ENCODE results near the gene ELAC1. TPM values are rescaled to one million over a fixed set of nuclear protein-coding genes. Genes with fewer than 3 reads are reported as not detected.

The ELAC1 gene
- total and polyA plus RNA-seq, 2 experiments from 2014 or later: 2.8 to 3.2 TPM

DNA sequence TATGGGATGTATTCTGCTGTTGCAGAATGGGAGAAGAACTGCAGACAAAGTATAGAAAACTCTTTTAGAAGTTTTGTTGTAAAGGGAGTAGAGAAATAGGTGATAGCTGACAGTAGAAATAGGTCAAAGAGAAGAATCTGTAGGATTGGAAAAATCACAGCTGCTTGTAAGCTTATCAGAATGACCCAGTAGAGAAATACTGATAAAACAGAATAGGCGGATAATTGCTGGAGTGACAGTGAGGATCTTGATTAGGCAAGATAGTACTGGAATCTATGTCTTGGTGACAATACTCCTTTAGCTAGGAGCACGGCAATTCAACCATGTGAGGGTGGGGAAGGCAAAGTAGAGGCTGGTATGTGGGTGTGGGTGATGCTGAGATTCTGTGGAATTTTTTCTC is 57.7 kb downstream of the ELAC1 start (continued):
- no peak for TF ChIP-seq ZNF114 (CRISPR knock-in tag; IDR thresholded peaks at IDR 0.05)

DNA sequence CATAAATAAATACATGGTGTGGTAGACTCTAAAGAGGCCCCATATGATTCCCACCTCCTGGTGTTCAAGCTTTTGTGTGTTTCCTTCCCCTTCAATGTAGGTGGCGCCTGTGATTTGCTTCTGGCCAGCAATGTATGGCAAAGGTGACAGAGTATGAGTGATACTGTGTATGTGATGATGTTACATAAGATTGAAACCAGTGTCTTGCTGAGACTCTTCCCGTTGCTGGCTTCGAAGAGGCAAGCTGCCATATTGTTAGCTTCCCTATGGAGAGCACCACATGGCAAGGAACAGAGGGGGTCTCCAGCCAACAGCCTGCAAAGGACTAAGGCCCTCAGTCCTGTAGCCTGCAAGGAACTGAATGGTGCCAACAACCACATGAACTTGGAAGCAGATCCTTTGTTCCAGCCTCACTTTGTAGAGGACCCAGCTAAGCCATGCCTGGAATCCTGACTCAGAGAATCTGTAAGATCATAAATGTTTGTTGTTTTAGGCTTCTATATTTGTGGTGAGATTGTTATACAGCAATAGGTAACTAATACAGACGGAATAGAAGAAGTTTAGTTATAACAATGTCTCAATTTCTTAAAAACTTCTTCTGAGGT is 60.5 kb downstream of the ELAC1 start:
- H3K9me2 ChIP-seq (ENCODE audit: insufficient read depth): no peaks in the 10 kb centered on the region
- H3K36me3 ChIP-seq (ENCODE audit: insufficient read depth): no peaks in the 10 kb centered on the region
- no peak overlapping the region for H2AFZ ChIP-seq
- ATAC-seq (peak; percentile 17), DNase-seq (ENCODE audit: low spot score) (no peak)
- Mint-ChIP-seq H3K4me1 (peaks cover 45% of the 10 kb centered on the region), H3K9me3 (no peaks in the 10 kb centered on the region; the same call in none of the 3 replicates), H3K27me3 (ENCODE audit: insufficient read depth, low read depth, poor library complexity) (peaks cover 15% of the 10 kb centered on the region), H3K27ac (peak overlapping the region; percentile 28; the same call in 1 of the 2 replicates), H3K4me3 (peak overlapping the region; percentile 87), H3K36me3 (ENCODE audit: low read depth) (peaks cover 5% of the 10 kb centered on the region)
- H3K4me2 ChIP-seq: peak overlapping the region; percentile 90
- no peaks in the 10 kb centered on the region for H3K27me3 ChIP-seq (ENCODE audit: insufficient read depth)
- H3K27ac ChIP-seq (ENCODE audit: low read depth): no peak overlapping the region
- 0 out of 2 replicates have a peak, but pooled peaks cover 5% of the 10 kb centered on the region for H4K20me1 ChIP-seq (replicated peaks; ENCODE audit: insufficient read depth)
- peaks cover 35% of the 10 kb centered on the region for H3K79me2 ChIP-seq (replicated peaks; ENCODE audit: insufficient read depth)
- peak overlapping the region; percentile 82 for H3K4me3 ChIP-seq
- no peaks in the 10 kb centered on the region for H3F3A ChIP-seq (replicated peaks; ENCODE audit: low read depth)
- peaks cover 35% of the 10 kb centered on the region for H3K4me1 ChIP-seq (ENCODE audit: insufficient read depth)
- TF ChIP-seq JUNB (IDR thresholded peaks at IDR 0.05; ENCODE audit: unreplicated experiment): no peak
- TF ChIP-seq, protein P1, sequence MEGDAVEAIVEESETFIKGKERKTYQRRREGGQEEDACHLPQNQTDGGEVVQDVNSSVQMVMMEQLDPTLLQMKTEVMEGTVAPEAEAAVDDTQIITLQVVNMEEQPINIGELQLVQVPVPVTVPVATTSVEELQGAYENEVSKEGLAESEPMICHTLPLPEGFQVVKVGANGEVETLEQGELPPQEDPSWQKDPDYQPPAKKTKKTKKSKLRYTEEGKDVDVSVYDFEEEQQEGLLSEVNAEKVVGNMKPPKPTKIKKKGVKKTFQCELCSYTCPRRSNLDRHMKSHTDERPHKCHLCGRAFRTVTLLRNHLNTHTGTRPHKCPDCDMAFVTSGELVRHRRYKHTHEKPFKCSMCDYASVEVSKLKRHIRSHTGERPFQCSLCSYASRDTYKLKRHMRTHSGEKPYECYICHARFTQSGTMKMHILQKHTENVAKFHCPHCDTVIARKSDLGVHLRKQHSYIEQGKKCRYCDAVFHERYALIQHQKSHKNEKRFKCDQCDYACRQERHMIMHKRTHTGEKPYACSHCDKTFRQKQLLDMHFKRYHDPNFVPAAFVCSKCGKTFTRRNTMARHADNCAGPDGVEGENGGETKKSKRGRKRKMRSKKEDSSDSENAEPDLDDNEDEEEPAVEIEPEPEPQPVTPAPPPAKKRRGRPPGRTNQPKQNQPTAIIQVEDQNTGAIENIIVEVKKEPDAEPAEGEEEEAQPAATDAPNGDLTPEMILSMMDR (conservative IDR thresholded peaks at IDR 0.05; ENCODE audit: low read depth in 2 of 2): peak in 1 of 2 experiments; percentile 52; a peak in 2 of 4 replicates
- TF ChIP-seq EZH2phosphoT487 (IDR thresholded peaks at IDR 0.05; ENCODE audit: unreplicated experiment): no peak
- TF ChIP-seq, protein P2, sequence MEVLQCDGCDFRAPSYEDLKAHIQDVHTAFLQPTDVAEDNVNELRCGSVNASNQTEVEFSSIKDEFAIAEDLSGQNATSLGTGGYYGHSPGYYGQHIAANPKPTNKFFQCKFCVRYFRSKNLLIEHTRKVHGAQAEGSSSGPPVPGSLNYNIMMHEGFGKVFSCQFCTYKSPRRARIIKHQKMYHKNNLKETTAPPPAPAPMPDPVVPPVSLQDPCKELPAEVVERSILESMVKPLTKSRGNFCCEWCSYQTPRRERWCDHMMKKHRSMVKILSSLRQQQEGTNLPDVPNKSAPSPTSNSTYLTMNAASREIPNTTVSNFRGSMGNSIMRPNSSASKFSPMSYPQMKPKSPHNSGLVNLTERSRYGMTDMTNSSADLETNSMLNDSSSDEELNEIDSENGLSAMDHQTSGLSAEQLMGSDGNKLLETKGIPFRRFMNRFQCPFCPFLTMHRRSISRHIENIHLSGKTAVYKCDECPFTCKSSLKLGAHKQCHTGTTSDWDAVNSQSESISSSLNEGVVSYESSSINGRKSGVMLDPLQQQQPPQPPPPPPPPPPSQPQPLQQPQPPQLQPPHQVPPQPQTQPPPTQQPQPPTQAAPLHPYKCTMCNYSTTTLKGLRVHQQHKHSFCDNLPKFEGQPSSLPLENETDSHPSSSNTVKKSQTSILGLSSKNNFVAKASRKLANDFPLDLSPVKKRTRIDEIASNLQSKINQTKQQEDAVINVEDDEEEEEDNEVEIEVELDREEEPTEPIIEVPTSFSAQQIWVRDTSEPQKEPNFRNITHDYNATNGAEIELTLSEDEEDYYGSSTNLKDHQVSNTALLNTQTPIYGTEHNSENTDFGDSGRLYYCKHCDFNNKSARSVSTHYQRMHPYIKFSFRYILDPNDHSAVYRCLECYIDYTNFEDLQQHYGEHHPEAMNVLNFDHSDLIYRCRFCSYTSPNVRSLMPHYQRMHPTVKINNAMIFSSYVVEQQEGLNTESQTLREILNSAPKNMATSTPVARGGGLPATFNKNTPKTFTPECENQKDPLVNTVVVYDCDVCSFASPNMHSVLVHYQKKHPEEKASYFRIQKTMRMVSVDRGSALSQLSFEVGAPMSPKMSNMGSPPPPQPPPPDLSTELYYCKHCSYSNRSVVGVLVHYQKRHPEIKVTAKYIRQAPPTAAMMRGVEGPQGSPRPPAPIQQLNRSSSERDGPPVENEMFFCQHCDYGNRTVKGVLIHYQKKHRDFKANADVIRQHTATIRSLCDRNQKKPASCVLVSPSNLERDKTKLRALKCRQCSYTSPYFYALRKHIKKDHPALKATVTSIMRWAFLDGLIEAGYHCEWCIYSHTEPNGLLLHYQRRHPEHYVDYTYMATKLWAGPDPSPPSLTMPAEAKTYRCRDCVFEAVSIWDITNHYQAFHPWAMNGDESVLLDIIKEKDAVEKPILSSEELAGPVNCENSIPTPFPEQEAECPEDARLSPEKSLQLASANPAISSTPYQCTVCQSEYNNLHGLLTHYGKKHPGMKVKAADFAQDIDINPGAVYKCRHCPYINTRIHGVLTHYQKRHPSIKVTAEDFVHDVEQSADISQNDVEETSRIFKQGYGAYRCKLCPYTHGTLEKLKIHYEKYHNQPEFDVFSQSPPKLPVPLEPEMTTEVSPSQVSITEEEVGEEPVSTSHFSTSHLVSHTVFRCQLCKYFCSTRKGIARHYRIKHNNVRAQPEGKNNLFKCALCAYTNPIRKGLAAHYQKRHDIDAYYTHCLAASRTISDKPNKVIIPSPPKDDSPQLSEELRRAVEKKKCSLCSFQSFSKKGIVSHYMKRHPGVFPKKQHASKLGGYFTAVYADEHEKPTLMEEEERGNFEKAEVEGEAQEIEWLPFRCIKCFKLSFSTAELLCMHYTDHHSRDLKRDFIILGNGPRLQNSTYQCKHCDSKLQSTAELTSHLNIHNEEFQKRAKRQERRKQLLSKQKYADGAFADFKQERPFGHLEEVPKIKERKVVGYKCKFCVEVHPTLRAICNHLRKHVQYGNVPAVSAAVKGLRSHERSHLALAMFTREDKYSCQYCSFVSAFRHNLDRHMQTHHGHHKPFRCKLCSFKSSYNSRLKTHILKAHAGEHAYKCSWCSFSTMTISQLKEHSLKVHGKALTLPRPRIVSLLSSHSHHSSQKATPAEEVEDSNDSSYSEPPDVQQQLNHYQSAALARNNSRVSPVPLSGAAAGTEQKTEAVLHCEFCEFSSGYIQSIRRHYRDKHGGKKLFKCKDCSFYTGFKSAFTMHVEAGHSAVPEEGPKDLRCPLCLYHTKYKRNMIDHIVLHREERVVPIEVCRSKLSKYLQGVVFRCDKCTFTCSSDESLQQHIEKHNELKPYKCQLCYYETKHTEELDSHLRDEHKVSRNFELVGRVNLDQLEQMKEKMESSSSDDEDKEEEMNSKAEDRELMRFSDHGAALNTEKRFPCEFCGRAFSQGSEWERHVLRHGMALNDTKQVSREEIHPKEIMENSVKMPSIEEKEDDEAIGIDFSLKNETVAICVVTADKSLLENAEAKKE (CRISPR knock-in tag; IDR thresholded peaks at IDR 0.05): 0 out of 2 replicates have a peak, but pooled peaks have one; percentile 8
